ENCODE data around the gene RSU1. TPM values are rescaled to one million over a fixed set of nuclear protein-coding genes. Genes with fewer than 3 reads are reported as not detected.

RSU1 gene
- total RNA-seq, 1 donor from 2014 or later, result 59.4 TPM

DNA sequence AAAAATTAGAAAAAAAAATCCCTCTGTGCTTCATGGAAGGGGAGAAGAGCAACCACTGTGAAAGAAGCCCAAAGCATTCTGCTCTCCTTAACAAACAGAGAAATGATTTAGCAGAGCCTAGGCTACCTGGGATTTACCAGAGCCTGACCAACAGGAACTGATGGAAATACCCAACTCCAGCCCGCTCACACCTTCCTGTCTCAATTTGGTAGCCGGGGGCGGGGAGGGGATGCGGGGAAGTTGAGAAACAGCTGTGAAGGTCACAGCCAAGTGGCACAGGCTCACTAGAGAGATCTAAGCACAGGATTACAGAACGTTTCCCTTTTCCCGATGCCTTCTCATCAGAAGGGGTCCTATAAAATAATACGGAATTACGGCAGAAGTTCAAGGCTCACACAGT lies 17.6 kb downstream of the RSU1 start:
- peaks cover 2% of the 10 kb centered on the region for H3K4me1 Mint-ChIP-seq (ENCODE audit: low read depth, unreplicated experiment)
- H3K4me3 Mint-ChIP-seq (ENCODE audit: unreplicated experiment), result no peak overlapping the region
- H3K27ac Mint-ChIP-seq (ENCODE audit: unreplicated experiment), result no peak overlapping the region
- TF ChIP-seq, protein P1, sequence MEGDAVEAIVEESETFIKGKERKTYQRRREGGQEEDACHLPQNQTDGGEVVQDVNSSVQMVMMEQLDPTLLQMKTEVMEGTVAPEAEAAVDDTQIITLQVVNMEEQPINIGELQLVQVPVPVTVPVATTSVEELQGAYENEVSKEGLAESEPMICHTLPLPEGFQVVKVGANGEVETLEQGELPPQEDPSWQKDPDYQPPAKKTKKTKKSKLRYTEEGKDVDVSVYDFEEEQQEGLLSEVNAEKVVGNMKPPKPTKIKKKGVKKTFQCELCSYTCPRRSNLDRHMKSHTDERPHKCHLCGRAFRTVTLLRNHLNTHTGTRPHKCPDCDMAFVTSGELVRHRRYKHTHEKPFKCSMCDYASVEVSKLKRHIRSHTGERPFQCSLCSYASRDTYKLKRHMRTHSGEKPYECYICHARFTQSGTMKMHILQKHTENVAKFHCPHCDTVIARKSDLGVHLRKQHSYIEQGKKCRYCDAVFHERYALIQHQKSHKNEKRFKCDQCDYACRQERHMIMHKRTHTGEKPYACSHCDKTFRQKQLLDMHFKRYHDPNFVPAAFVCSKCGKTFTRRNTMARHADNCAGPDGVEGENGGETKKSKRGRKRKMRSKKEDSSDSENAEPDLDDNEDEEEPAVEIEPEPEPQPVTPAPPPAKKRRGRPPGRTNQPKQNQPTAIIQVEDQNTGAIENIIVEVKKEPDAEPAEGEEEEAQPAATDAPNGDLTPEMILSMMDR (IDR thresholded peaks at IDR 0.05; ENCODE audit: partially characterized antibody, unreplicated experiment), result no peak
- peaks cover 1% of the 10 kb centered on the region for H3K9me3 Mint-ChIP-seq (ENCODE audit: unreplicated experiment)
- peaks cover 9% of the 10 kb centered on the region for H3K36me3 Mint-ChIP-seq (ENCODE audit: unreplicated experiment)
- DNase-seq, result no peak
- H3K27me3 Mint-ChIP-seq (ENCODE audit: unreplicated experiment), result no peaks in the 10 kb centered on the region

DNA sequence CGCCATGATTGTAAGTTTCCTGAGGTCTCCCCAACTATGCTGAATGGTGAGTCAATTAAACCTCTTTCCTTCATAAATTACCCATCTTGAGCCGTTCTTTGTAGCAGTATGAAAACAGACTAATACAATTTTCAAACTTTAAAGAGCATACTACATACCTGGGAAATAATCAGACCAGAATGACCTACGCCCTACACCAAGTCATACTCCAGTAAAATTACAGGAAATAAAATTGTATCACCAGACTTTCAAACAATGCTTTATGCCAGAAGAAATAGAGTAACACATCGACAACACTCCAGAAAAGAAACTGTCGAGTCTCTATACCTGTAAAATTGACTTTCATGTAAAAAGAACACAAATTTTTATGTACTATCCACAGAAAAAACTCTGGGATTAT lies 18.7 kb downstream of the RSU1 start:
- Mint-ChIP-seq H3K9me3 (ENCODE audit: unreplicated experiment) (peaks cover 1% of the 10 kb centered on the region), H3K4me1 (ENCODE audit: low read depth, unreplicated experiment) (peaks cover 2% of the 10 kb centered on the region), H3K4me3 (ENCODE audit: unreplicated experiment) (no peak overlapping the region), H3K27me3 (ENCODE audit: unreplicated experiment) (no peaks in the 10 kb centered on the region), H3K27ac (ENCODE audit: unreplicated experiment) (no peak overlapping the region), H3K36me3 (ENCODE audit: unreplicated experiment) (peaks cover 9% of the 10 kb centered on the region)
- no peak for DNase-seq
- TF ChIP-seq, protein P1 (IDR thresholded peaks at IDR 0.05; ENCODE audit: partially characterized antibody, unreplicated experiment), result no peak

DNA sequence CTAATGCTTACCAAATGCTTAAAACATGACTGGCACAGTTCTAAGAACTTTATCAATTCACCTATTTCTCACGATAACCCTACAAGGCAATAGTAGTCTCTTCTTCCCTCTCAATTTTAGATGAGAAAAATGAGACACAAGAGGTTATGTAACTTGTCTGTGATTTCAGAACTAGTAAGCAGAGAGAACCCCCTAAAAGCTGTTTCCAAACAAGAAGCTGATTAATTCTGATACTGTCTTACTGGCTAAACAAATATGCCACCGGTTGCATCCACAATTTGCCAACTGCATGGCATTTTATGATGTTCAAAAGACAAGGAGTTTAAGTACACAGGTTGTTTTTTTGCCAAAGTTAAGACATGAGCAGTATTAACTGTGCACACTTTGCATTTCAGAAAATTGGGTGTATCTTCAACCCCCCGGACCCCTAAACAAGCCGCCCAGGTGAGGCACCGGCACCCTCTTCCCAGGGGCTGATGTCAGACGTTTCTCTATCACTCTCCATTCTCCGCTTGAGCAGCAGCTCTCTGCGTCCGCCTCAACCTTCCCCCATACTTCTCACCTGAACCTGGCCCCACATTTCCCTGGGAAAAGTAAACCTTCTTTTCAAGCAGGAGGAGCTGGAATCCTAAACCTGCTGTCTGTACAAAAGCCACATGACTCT lies 21.7 kb downstream of the RSU1 start:
- DNase-seq, result no peak
- Mint-ChIP-seq H3K36me3 (ENCODE audit: unreplicated experiment) (peaks cover 9% of the 10 kb centered on the region), H3K4me3 (ENCODE audit: unreplicated experiment) (no peak overlapping the region), H3K4me1 (ENCODE audit: low read depth, unreplicated experiment) (no peaks in the 10 kb centered on the region), H3K27me3 (ENCODE audit: unreplicated experiment) (no peaks in the 10 kb centered on the region), H3K9me3 (ENCODE audit: unreplicated experiment) (peaks cover 1% of the 10 kb centered on the region), H3K27ac (ENCODE audit: unreplicated experiment) (no peak overlapping the region)
- TF ChIP-seq, protein P1 (IDR thresholded peaks at IDR 0.05; ENCODE audit: partially characterized antibody, unreplicated experiment), result no peak

DNA sequence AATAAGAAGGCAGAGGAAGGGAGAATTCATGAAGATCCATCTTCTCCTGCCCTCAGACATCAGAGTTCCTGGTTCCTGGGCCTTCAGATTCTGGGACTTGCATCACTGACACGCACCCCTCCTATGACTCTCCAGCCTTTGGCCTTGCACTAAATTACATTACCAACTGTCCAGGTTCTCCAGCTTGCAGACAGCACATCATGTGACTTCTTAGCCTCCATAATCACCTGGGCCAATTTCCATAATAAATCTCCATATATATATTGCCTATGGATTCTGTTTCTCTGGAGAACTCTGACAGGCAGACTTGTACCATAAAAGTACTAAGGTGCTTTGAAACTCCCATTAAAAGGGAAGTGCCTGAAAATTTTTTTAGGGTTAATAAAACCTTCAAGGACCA lies 23.2 kb downstream of the RSU1 start:
- peaks cover 4% of the 10 kb centered on the region for H3K36me3 Mint-ChIP-seq (ENCODE audit: unreplicated experiment)
- H3K4me3 Mint-ChIP-seq (ENCODE audit: unreplicated experiment), result no peak overlapping the region
- DNase-seq, result no peak
- H3K9me3 Mint-ChIP-seq (ENCODE audit: unreplicated experiment), result no peaks in the 10 kb centered on the region
- TF ChIP-seq, protein P1 (IDR thresholded peaks at IDR 0.05; ENCODE audit: partially characterized antibody, unreplicated experiment), result no peak
- no peak overlapping the region for H3K27ac Mint-ChIP-seq (ENCODE audit: unreplicated experiment)
- H3K4me1 Mint-ChIP-seq (ENCODE audit: low read depth, unreplicated experiment), result no peaks in the 10 kb centered on the region
- no peaks in the 10 kb centered on the region for H3K27me3 Mint-ChIP-seq (ENCODE audit: unreplicated experiment)

DNA sequence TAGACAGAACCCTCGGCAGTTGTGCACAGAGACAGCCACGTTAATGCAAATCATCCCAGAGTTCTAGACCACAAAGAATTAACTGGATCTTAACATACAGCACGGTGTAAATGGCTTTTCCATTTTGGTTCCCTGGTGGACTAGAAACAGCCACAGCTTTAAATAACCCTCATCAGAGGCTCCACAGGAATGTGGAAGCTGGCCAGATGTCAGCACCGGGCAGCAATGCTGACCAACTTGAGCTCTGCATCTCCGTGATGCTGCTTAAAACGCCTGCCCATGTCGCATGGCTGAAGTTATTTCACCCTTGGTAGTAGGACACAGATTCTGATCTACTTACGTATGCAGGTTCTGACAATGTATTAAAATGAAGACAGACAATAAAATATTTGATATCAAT lies 24.5 kb downstream of the RSU1 start:
- Mint-ChIP-seq H3K4me3 (ENCODE audit: unreplicated experiment) (no peak overlapping the region), H3K9me3 (ENCODE audit: unreplicated experiment) (no peaks in the 10 kb centered on the region), H3K27me3 (ENCODE audit: unreplicated experiment) (no peaks in the 10 kb centered on the region), H3K4me1 (ENCODE audit: low read depth, unreplicated experiment) (no peaks in the 10 kb centered on the region), H3K36me3 (ENCODE audit: unreplicated experiment) (peaks cover 4% of the 10 kb centered on the region), H3K27ac (ENCODE audit: unreplicated experiment) (no peak overlapping the region)
- no peak for DNase-seq
- TF ChIP-seq, protein P1 (IDR thresholded peaks at IDR 0.05; ENCODE audit: partially characterized antibody, unreplicated experiment), result no peak

Measured in glutamatergic neuron (in vitro differentiated cells).